ENCODE results near the gene VSTM2B. TPM values are rescaled to one million over a fixed set of nuclear protein-coding genes. Genes with fewer than 3 reads are reported as not detected.

VSTM2B gene
- total and polyA plus RNA-seq, 2 of the 4 experiments (the other 2 are of a cell fraction) = not detected

GRCh38 chr19:29586401-29586800 is 60.6 kb downstream of the VSTM2B start:
- WGBS, 2 experiments (ENCODE audit: extremely low coverage in 2 of 2, insufficient read length in 1 of 2) = 50% methylated on average over 1 of the region's 2 CpGs; no CpG with 5 or more reads in 1 of the 2 experiments
- ChIA-PET POLR2A (ENCODE audit: unreplicated experiment) (no interaction called here), CTCF (no interaction called here)

More at GRCh38 chr19:29586401-29586800, 60.6 kb downstream of the VSTM2B start:
- in situ Hi-C loops (cut with MboI; ENCODE audit: low sequenced_read_pairs) (no loop called here), intact Hi-C loops (cut with micrococcal nuclease) (no loop called here), dilution Hi-C loops (cut with HindIII; ENCODE audit: low sequenced_read_pairs, unreplicated experiment) (no loop called here)
- Histone ChIP-seq H3K4me2 (ENCODE audit: low read depth, low read length) (no peak overlapping the region), H2AK9ac (replicated peaks; ENCODE audit: low read depth, low read length, poor library complexity) (no peak overlapping the region), H4K91ac (ENCODE audit: insufficient read depth, low read depth, low read length) (no peak overlapping the region), H3K14ac (replicated peaks; ENCODE audit: low read depth, low read length) (no peak overlapping the region), H2BK5ac (ENCODE audit: low read depth, low read length, poor library complexity, severe bottlenecking) (no peak overlapping the region), H3K18ac (ENCODE audit: low read depth, low read length) (no peak overlapping the region), H3K9me1 (ENCODE audit: insufficient read depth, low read length) (no peaks in the 10 kb centered on the region), H3K4me1 (ENCODE audit: control insufficient read depth, insufficient read depth, low read length) (no peaks in the 10 kb centered on the region), H3K56ac (ENCODE audit: extremely low read depth, insufficient read depth, low read length) (no peak overlapping the region), H3K79me1 (ENCODE audit: low read depth in 1 of 2, low read length in 2 of 2) (no peaks in the 10 kb centered on the region), H3K9ac (ENCODE audit: low read depth, low read length) (no peak overlapping the region), H2AFZ (replicated peaks; ENCODE audit: low read length, poor library complexity) (no peak overlapping the region), H3K23ac (ENCODE audit: low read depth, low read length) (no peak overlapping the region), H3K4ac (ENCODE audit: low read depth, low read length) (no peak overlapping the region), H4K5ac (ENCODE audit: low read depth, low read length) (no peak overlapping the region), H3K36me3 (ENCODE audit: control insufficient read depth, insufficient read depth, low read length) (no peaks in the 10 kb centered on the region), H3K27ac (ENCODE audit: insufficient read depth, low read length) (no peak overlapping the region), H3K9me3 (ENCODE audit: control insufficient read depth, insufficient read depth, low read length) (no peaks in the 10 kb centered on the region), H2BK20ac (ENCODE audit: low read depth, low read length) (no peak overlapping the region), H3K27me3 (ENCODE audit: control insufficient read depth, insufficient read depth, low read length) (peaks cover 2% of the 10 kb centered on the region), H4K20me1 (ENCODE audit: insufficient read depth, low read length) (no peaks in the 10 kb centered on the region), H4K8ac (ENCODE audit: low read depth in 2 of 2, low read length in 2 of 2) (no peak overlapping the region), H2AK5ac (ENCODE audit: low read depth, low read length) (no peak overlapping the region), H3K4me3 (ENCODE audit: insufficient read depth, low read depth, low read length) (no peak overlapping the region), H2BK15ac (ENCODE audit: low read depth, low read length) (no peak overlapping the region), H2BK120ac (ENCODE audit: low read depth, low read length) (no peak overlapping the region)
- DNase-seq = no peak
- BruUV-seq (replicated peaks) = no TSS peak
- TF ChIP-seq ELK1 (IDR thresholded peaks at IDR 0.05; ENCODE audit: borderline replicate concordance, low read depth, low read length) (no peak), SMC3 (IDR thresholded peaks at IDR 0.05; ENCODE audit: low read depth, low read length) (no peak), BHLHE40 (IDR thresholded peaks at IDR 0.05; ENCODE audit: low read depth, low read length) (no peak), RFX5 (IDR thresholded peaks at IDR 0.05; ENCODE audit: low read depth, low read length) (no peak), CEBPB (IDR thresholded peaks at IDR 0.05; ENCODE audit: low read depth, low read length) (no peak), MAFK (IDR thresholded peaks at IDR 0.05; ENCODE audit: low read depth, low read length) (no peak), RCOR1 (IDR thresholded peaks at IDR 0.05; ENCODE audit: insufficient replicate concordance, low read length) (no peak), MXI1 (IDR thresholded peaks at IDR 0.05; ENCODE audit: borderline replicate concordance, low read depth, low read length) (no peak), MAZ (IDR thresholded peaks at IDR 0.05; ENCODE audit: borderline replicate concordance, low read depth, low read length) (no peak), POLR2A (IDR thresholded peaks at IDR 0.05; ENCODE audit: low read depth, low read length) (no peak), RAD21 (IDR thresholded peaks at IDR 0.05; ENCODE audit: low read length) (no peak), CTCF (conservative IDR thresholded peaks at IDR 0.05; ENCODE audit: low read depth, low read length) (no peak), CHD1 (IDR thresholded peaks at IDR 0.05; ENCODE audit: low read depth, low read length) (no peak), FOS (IDR thresholded peaks at IDR 0.05; ENCODE audit: low read depth, low read length) (no peak), NFE2L2 (IDR thresholded peaks at IDR 0.05; ENCODE audit: low read depth, low read length) (no peak)
- TF ChIP-seq, protein P1, sequence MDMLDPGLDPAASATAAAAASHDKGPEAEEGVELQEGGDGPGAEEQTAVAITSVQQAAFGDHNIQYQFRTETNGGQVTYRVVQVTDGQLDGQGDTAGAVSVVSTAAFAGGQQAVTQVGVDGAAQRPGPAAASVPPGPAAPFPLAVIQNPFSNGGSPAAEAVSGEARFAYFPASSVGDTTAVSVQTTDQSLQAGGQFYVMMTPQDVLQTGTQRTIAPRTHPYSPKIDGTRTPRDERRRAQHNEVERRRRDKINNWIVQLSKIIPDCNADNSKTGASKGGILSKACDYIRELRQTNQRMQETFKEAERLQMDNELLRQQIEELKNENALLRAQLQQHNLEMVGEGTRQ (IDR thresholded peaks at IDR 0.05; ENCODE audit: low read depth, low read length) = no peak
- no peak for ATAC-seq (ENCODE audit: low read depth)

Measured in IMR-90 (cell line).